ENCODE results near the gene TWF2. TPM values are rescaled to one million over a fixed set of nuclear protein-coding genes. Genes with fewer than 3 reads are reported as not detected.

TWF2 gene
- total RNA-seq, 4 donors from 2014 or later, result 59.2 to 72.9 (median 60.4) TPM

GRCh38 chr3:52213901-52214300 is 25.1 kb downstream of the TWF2 start:
- no peak for DNase-seq (ENCODE audit: low spot score in 2 of 2)
- Histone ChIP-seq H3K36me3 (peaks cover 6 to 68% (median 24%) of the 10 kb centered on the region in 3 donors), H3K9me3 (no peaks in the 10 kb centered on the region), H3K4me3 (no peak overlapping the region), H3K27ac (no peak overlapping the region), H3K27me3 (no peaks in the 10 kb centered on the region), H3K4me1 (peaks cover 0 to 25% (median 11%) of the 10 kb centered on the region in 4 donors)
- TF ChIP-seq POLR2A (IDR thresholded peaks at IDR 0.05), result no peak
- no peak for TF ChIP-seq EP300 (IDR thresholded peaks at IDR 0.05)
- no peak for TF ChIP-seq CTCF (IDR thresholded peaks at IDR 0.05)

GRCh38 chr3:52213005-52213404 is 26.0 kb downstream of the TWF2 start:
- Histone ChIP-seq H3K27me3 (no peaks in the 10 kb centered on the region), H3K27ac (no peak overlapping the region), H3K4me1 (peaks cover 0 to 17% (median 11%) of the 10 kb centered on the region in 4 donors), H3K9me3 (no peaks in the 10 kb centered on the region), H3K36me3 (peaks cover 6 to 77% (median 28%) of the 10 kb centered on the region in 3 donors), H3K4me3 (no peak overlapping the region)
- TF ChIP-seq CTCF (IDR thresholded peaks at IDR 0.05), result no peak
- TF ChIP-seq POLR2A (IDR thresholded peaks at IDR 0.05), result no peak
- TF ChIP-seq EP300 (IDR thresholded peaks at IDR 0.05), result no peak
- 75 to 85% methylated on average over 8 of the region's 8 CpGs for WGBS, 2 donors
- DNase-seq (ENCODE audit: low spot score in 2 of 2), result no peak

- no peaks in the 10 kb centered on the region for H3K9me3 ChIP-seq
- peaks cover 6 to 93% (median 30%) of the 10 kb centered on the region in 3 donors for H3K36me3 ChIP-seq
- H3K27ac ChIP-seq, result no peak overlapping the region
- no peaks in the 10 kb centered on the region for H3K27me3 ChIP-seq
- 87 to 91% methylated on average over 18 of the region's 18 CpGs for WGBS, 2 donors
- no peak for TF ChIP-seq CTCF (IDR thresholded peaks at IDR 0.05)
- TF ChIP-seq POLR2A (IDR thresholded peaks at IDR 0.05), result no peak
- no peak for TF ChIP-seq EP300 (IDR thresholded peaks at IDR 0.05)
- no peak overlapping the region for H3K4me3 ChIP-seq
- no peak for DNase-seq (ENCODE audit: low spot score in 2 of 2)
- H3K4me1 ChIP-seq, result peaks cover 0 to 3% (median under 1%) of the 10 kb centered on the region in 4 donors
Measured at GRCh38 chr3:52211268-52211891, 27.6 kb downstream of the TWF2 start.

GRCh38 chr3:52210550-52211046 is 28.4 kb downstream of the TWF2 start:
- TF ChIP-seq EP300 (IDR thresholded peaks at IDR 0.05) (no peak), POLR2A (IDR thresholded peaks at IDR 0.05) (no peak), CTCF (IDR thresholded peaks at IDR 0.05) (no peak)
- no peaks in the 10 kb centered on the region for H3K4me1 ChIP-seq
- H3K27ac ChIP-seq, result no peak overlapping the region
- H3K36me3 ChIP-seq, result peaks cover 6 to 100% (median 30%) of the 10 kb centered on the region in 3 donors
- no peak overlapping the region for H3K4me3 ChIP-seq
- H3K27me3 ChIP-seq, result no peaks in the 10 kb centered on the region
- DNase-seq (ENCODE audit: low spot score in 2 of 2), result no peak
- WGBS, 2 donors, result 87 to 88% methylated on average over 6 of the region's 6 CpGs
- no peaks in the 10 kb centered on the region for H3K9me3 ChIP-seq

GRCh38 chr3:52210037-52210436 is 28.9 kb downstream of the TWF2 start:
- no peak overlapping the region for H3K4me3 ChIP-seq
- DNase-seq (ENCODE audit: low spot score in 2 of 2), result no peak
- no peak overlapping the region for H3K27ac ChIP-seq
- TF ChIP-seq POLR2A (IDR thresholded peaks at IDR 0.05) (no peak), CTCF (IDR thresholded peaks at IDR 0.05) (no peak), EP300 (IDR thresholded peaks at IDR 0.05) (no peak)
- H3K27me3 ChIP-seq, result no peaks in the 10 kb centered on the region
- peaks cover 6 to 100% (median 30%) of the 10 kb centered on the region in 3 donors for H3K36me3 ChIP-seq
- no peaks in the 10 kb centered on the region for H3K9me3 ChIP-seq
- no peaks in the 10 kb centered on the region for H3K4me1 ChIP-seq

All from tibial nerve (tissue), 4 donors.